H1 (cell line): Measurements from ENCODE around the gene ESYT1. TPM values are rescaled to one million over a fixed set of nuclear protein-coding genes. Genes with fewer than 3 reads are reported as not detected.

Experiments used
- CTCF ChIA-PET: fragments of 300-600 bp; sonication (Branson Sonifier 250); formaldehyde crosslinking; loops from one replicate; lab custom pipeline; 2021; ENCODE audit not compliant: partially characterized antibody; lab: Charles Lee
- POLR2A ChIA-PET: fragments of 300-600 bp; sonication (Branson Sonifier 250); formaldehyde crosslinking; loops from one replicate; lab custom pipeline; 2021; ENCODE audit warnings: inconsistent platforms; ENCODE audit not compliant: partially characterized antibody; lab: Charles Lee
- DNase-seq, 2 experiments: peaks; one replicate each; pipeline versions ENCODE4 v3.0.0 to v3.0.0-alpha.2; 2010 to 2022; ENCODE audit warnings: low spot score in 2 of 2, low read depth in 1 of 2, mixed read lengths in 1 of 2
- FAIRE-seq: peaks from 2 replicates; lab custom pipeline; 2011; peaks lifted over from hg19 to GRCh38; lab: Jason Lieb, UNC
- H2AFZ ChIP-seq: 2 replicates; pipeline ENCODE4 v1.8.1; 2012; ENCODE audit warnings: low read length, inconsistent platforms
- H2AK5ac ChIP-seq: 2 replicates; pipeline ENCODE4 v1.6.1; 2013; ENCODE audit warnings: low read depth, low read length
- H2BK120ac ChIP-seq: replicated peaks from 2 replicates; pipeline ENCODE3; 2013; ENCODE audit warnings: low read depth, low read length, inconsistent platforms
- H2BK12ac ChIP-seq: 2 replicates; pipeline ENCODE4 v1.6.1; 2013; ENCODE audit warnings: low read depth, low read length
- H2BK15ac ChIP-seq: 2 replicates; pipeline ENCODE4 v1.6.1; 2013; ENCODE audit warnings: low read length
- H2BK20ac ChIP-seq: 2 replicates; pipeline ENCODE4 v1.6.1; 2013; ENCODE audit warnings: low read length
- H2BK5ac ChIP-seq: 2 replicates; pipeline ENCODE4 v1.6.1; 2013; ENCODE audit warnings: low read depth, low read length
- H3K14ac ChIP-seq: 2 replicates; pipeline ENCODE4 v1.6.1; 2013; ENCODE audit warnings: inconsistent platforms; ENCODE audit not compliant: insufficient read length
- H3K18ac ChIP-seq: 2 replicates; pipeline ENCODE4 v1.6.1; 2013; ENCODE audit warnings: low read length; ENCODE audit errors: extremely low read depth
- H3K23ac ChIP-seq: 2 replicates; pipeline ENCODE4 v1.6.1; 2013; ENCODE audit warnings: inconsistent platforms; ENCODE audit not compliant: insufficient read length
- H3K23me2 ChIP-seq: 2 replicates; pipeline ENCODE4 v1.6.1; 2013; ENCODE audit warnings: low read depth, low read length
- H3K27ac ChIP-seq: 2 replicates; pipeline ENCODE4 v1.6.1; 2011; ENCODE audit warnings: low read depth, low read length, inconsistent platforms
- H3K27me3 ChIP-seq, 4 experiments: replicated peaks in 1 of 4; 1 replicate in 1 of 4; 2 replicates in 3 of 4; pipeline versions ENCODE4 v1.6.1 to v1.8.1; 2011 to 2013; ENCODE audit warnings: low read length in 3 of 4, mild to moderate bottlenecking in 3 of 4, inconsistent platforms in 2 of 4, mixed read lengths in 2 of 4, moderate library complexity in 1 of 4; ENCODE audit not compliant: control insufficient read depth in 3 of 4, insufficient read depth in 3 of 4; ENCODE audit errors: extremely low read depth in 1 of 4
- H3K36me3 ChIP-seq, 4 experiments: 2 replicates each; pipeline versions ENCODE4 v1.6.1 to v1.8.1; 2011 to 2013; ENCODE audit warnings: mild to moderate bottlenecking in 4 of 4, low read length in 3 of 4, moderate library complexity in 2 of 4, control low read depth in 1 of 4, inconsistent platforms in 1 of 4; ENCODE audit not compliant: insufficient read depth in 4 of 4, control insufficient read depth in 2 of 4
- H3K4ac ChIP-seq: replicated peaks from 2 replicates; pipeline ENCODE3; 2013; ENCODE audit warnings: low read length, low read depth, mixed read lengths, inconsistent platforms; ENCODE audit not compliant: insufficient read length
- H3K4me1 ChIP-seq, 4 experiments: replicated peaks in 1 of 4; 1 replicate in 1 of 4; 2 replicates in 3 of 4; pipeline versions ENCODE4 v1.6.1 to v1.8.1; 2011 to 2013; ENCODE audit warnings: low read length in 3 of 4, inconsistent platforms in 2 of 4, mixed read lengths in 1 of 4; ENCODE audit not compliant: insufficient read depth in 4 of 4, control insufficient read depth in 3 of 4
- H3K4me2 ChIP-seq, 2 experiments: 2 replicates each; pipeline versions ENCODE4 v1.6.1 to v1.8.1; 2011 to 2013; ENCODE audit warnings: low read depth in 2 of 2, low read length in 2 of 2, control low read depth in 1 of 2, inconsistent platforms in 1 of 2, mild to moderate bottlenecking in 1 of 2; ENCODE audit not compliant: insufficient read depth in 1 of 2
- H3K4me3 ChIP-seq, 4 experiments: fragments of 200-600, 300-600 bp in 1 of 4; sonication (generic), shearing (Covaris generic), sonication (Bioruptor Twin) in 1 of 4; 2 replicates each; pipeline versions ENCODE4 v1.5.1 to v1.8.1; 2011 to 2016; ENCODE audit warnings: low read length in 4 of 4, low read depth in 3 of 4, control low read depth in 2 of 4, inconsistent platforms in 2 of 4, mild to moderate bottlenecking in 2 of 4, mixed read lengths in 1 of 4, moderate library complexity in 1 of 4; ENCODE audit not compliant: insufficient read depth in 2 of 4; ENCODE audit errors: extremely low read depth in 1 of 4
- H3K56ac ChIP-seq: replicated peaks from 2 replicates; pipeline ENCODE3; 2013; ENCODE audit warnings: low read depth, mild to moderate bottlenecking, mixed read lengths, low read length, inconsistent platforms; ENCODE audit not compliant: insufficient read length
- H3K79me1 ChIP-seq: 2 replicates; pipeline ENCODE4 v1.6.1; 2013; ENCODE audit warnings: low read depth, low read length, control low read depth
- H3K79me2 ChIP-seq, 2 experiments: 2 replicates each; pipeline versions ENCODE4 v1.6.1 to v1.8.1; 2012 to 2013; ENCODE audit warnings: low read length in 2 of 2, mild to moderate bottlenecking in 2 of 2, inconsistent platforms in 1 of 2; ENCODE audit not compliant: insufficient read depth in 2 of 2, control insufficient read depth in 1 of 2
- H3K9ac ChIP-seq, 4 experiments: replicated peaks in 1 of 4; 1 replicate in 1 of 4; 2 replicates in 3 of 4; pipeline versions ENCODE4 v1.6.1 to v1.8.1; 2011 to 2013; ENCODE audit warnings: low read depth in 3 of 4, low read length in 3 of 4, control low read depth in 2 of 4, mild to moderate bottlenecking in 2 of 4, moderate library complexity in 2 of 4, inconsistent platforms in 1 of 4; ENCODE audit errors: extremely low read depth in 1 of 4
- H3K9me3 ChIP-seq, 2 experiments: 2 replicates each; pipeline versions ENCODE4 v1.6.1 to v1.8.1; 2012 to 2013; ENCODE audit warnings: mild to moderate bottlenecking in 2 of 2, moderate library complexity in 2 of 2, control low read depth in 1 of 2, inconsistent platforms in 1 of 2, low read depth in 1 of 2, low read length in 1 of 2, mixed read lengths in 1 of 2; ENCODE audit not compliant: insufficient read depth in 2 of 2
- H4K20me1 ChIP-seq, 2 experiments: replicated peaks in 1 of 2; 2 replicates each; pipeline versions ENCODE3 to v1.8.1; 2011 to 2013; ENCODE audit warnings: inconsistent platforms in 2 of 2, low read length in 2 of 2, mild to moderate bottlenecking in 1 of 2; ENCODE audit not compliant: insufficient read depth in 2 of 2, control insufficient read depth in 1 of 2
- H4K5ac ChIP-seq: 2 replicates; pipeline ENCODE4 v1.6.1; 2013; ENCODE audit warnings: low read length, low read depth, mixed read lengths, inconsistent platforms; ENCODE audit not compliant: insufficient read length
- H4K8ac ChIP-seq: 2 replicates; pipeline ENCODE4 v1.8.0; 2013; ENCODE audit warnings: mild to moderate bottlenecking, moderate library complexity, low read length, inconsistent platforms; ENCODE audit not compliant: insufficient read depth; ENCODE audit errors: extremely low read depth
- H4K91ac ChIP-seq: replicated peaks from 2 replicates; pipeline ENCODE3; 2013; ENCODE audit warnings: low read length, mixed read lengths, inconsistent platforms; ENCODE audit not compliant: insufficient read length
- ASH2L ChIP-seq: fragments of 200-600, 300-600 bp; sonication (generic); IDR thresholded peaks from one replicate; pipeline ENCODE4 v1.7.1; 2017; ENCODE audit warnings: low read length
- MAX ChIP-seq: IDR thresholded peaks from 2 replicates; pipeline ENCODE4 v1.6.1; 2012; ENCODE audit warnings: inconsistent platforms
- NRF1 ChIP-seq: IDR thresholded peaks from 2 replicates; pipeline ENCODE4 v1.6.1; 2011; ENCODE audit warnings: mild to moderate bottlenecking, low read depth, low read length, improper control_type of control experiment
- SIN3A ChIP-seq, 2 experiments: IDR thresholded peaks in 1 of 2; conservative IDR thresholded peaks in 1 of 2; 2 replicates each; pipeline ENCODE4 v1.6.1; 2011 to 2012; ENCODE audit warnings: low read length in 2 of 2, improper control_type of control experiment in 1 of 2, low read depth in 1 of 2, mild to moderate bottlenecking in 1 of 2
- ZNF274 ChIP-seq: IDR thresholded peaks from 2 replicates; pipeline ENCODE4 v1.7.0; 2012; ENCODE audit warnings: low read length, borderline replicate concordance; ENCODE audit errors: extremely low read depth
- WGBS, 2 experiments: shearing (Covaris generic) in 1 of 2; methylation state at CpG; one replicate each; pipeline versions ENCODE4 v1.1.6 to v1.1.7; 2013 to 2015; ENCODE audit warnings: low lambda C conversion rate in 2 of 2, mixed read lengths in 2 of 2, inconsistent platforms in 1 of 2, low coverage in 1 of 2, missing lambda C conversion rate in 1 of 2; ENCODE audit not compliant: insufficient replicate concordance in 2 of 2, insufficient coverage in 1 of 2, insufficient read length in 1 of 2; ENCODE audit errors: extremely low coverage in 1 of 2, missing lambda C conversion rate in 1 of 2; 5-methylcytosine and 5-hydroxymethylcytosine counted together
- polyA plus RNA-seq, 7 experiments: library from polyadenylated mRNA; depleted of rRNA in 3 of 7; stranded (reverse) in 5 of 7; unstranded in 2 of 7; fragments of >200 nt in 5 of 7; fragments of 200-250 nt in 2 of 7; gene quantifications; 1 replicate in 5 of 7; 2 replicates in 1 of 7; 4 replicates in 1 of 7; pipeline versions ENCODE4 v1.2.1 to v1.2.3, GENCODE V29; 2011 to 2013; ENCODE audit warnings: missing spikeins in 2 of 7, mixed read lengths in 2 of 7
- total RNA-seq: library from RNA; stranded (reverse); fragmentation: NEBNext Ultra II Directional; extraction: Animal tissue kit (Norgen Biotek cat#: 25700); gene quantifications from 2 replicates; pipeline ENCODE4 v1.2.1, GENCODE V29; 2021

Gene ESYT1
- total and polyA plus RNA-seq, 2 of the 8 experiments (the other 6 are each of a cell fraction or from before 2014, with no cell fraction given), result 86.9 to 165 TPM

- H2AFZ ChIP-seq, result no peak overlapping the region
- no peak overlapping the region for H4K91ac ChIP-seq
- no peak overlapping the region for H3K56ac ChIP-seq
- ChIA-PET POLR2A (interaction anchor here (1.1 to 8.9 kb wide), 4 partner anchors 10 to 41 kb away, joined by 4 to 112 read pairs (median 24); partner anchors contain the start of genes PA2G4, RPL41 and ZC3H10), CTCF (interaction anchor here (0.7 to 4.8 kb wide), 11 partner anchors 10 to 90 kb away, joined by 3 to 38 read pairs (median 5); partner anchors contain the start of genes PA2G4 and SUOX)
- H3K9ac ChIP-seq, result no peak overlapping the region
- peaks cover 2 to 10% (median 7%) of the 10 kb centered on the region in 4 experiments for H3K4me1 ChIP-seq
- no peak for TF ChIP-seq SIN3A (conservative IDR thresholded peaks at IDR 0.05 in 1 of 2, IDR thresholded peaks at IDR 0.05 in 1 of 2; ENCODE audit: low read depth in 1 of 2, low read length in 2 of 2)
- TF ChIP-seq MAX, result no peak
- TF ChIP-seq ZNF274, result no peak
- no peak for TF ChIP-seq NRF1
- no peak for TF ChIP-seq ASH2L
- H2BK15ac ChIP-seq, result no peak overlapping the region
- DNase-seq (no peak), FAIRE-seq (no peak)
- no peak overlapping the region for H4K5ac ChIP-seq
- H3K18ac ChIP-seq, result no peak overlapping the region
- H3K4ac ChIP-seq, result no peak overlapping the region
- H3K27ac ChIP-seq, result no peak overlapping the region
- H3K36me3 ChIP-seq, result peaks cover 20 to 50% (median 37%) of the 10 kb centered on the region in 4 experiments
- no peak overlapping the region for H3K4me3 ChIP-seq
- 94% methylated on average over 3 of the region's 3 CpGs; no CpG with 5 or more reads in 1 of the 2 experiments for WGBS, 2 experiments
- H2BK20ac ChIP-seq, result no peak overlapping the region
- no peak overlapping the region for H4K8ac ChIP-seq
- H3K9me3 ChIP-seq, result no peaks in the 10 kb centered on the region
- peaks cover 0 to 24% of the 10 kb centered on the region in 2 experiments; a peak in 2 of 4 replicates for H3K79me2 ChIP-seq
- H3K14ac ChIP-seq, result no peak overlapping the region
- H2AK5ac ChIP-seq, result no peak overlapping the region
- H3K23me2 ChIP-seq, result no peaks in the 10 kb centered on the region; the same call in 1 of the 2 replicates
- no peak overlapping the region for H2BK120ac ChIP-seq
- no peak overlapping the region for H3K23ac ChIP-seq
- peaks cover 7% of the 10 kb centered on the region; the same call in 1 of the 2 replicates for H3K79me1 ChIP-seq
- H2BK5ac ChIP-seq, result no peak overlapping the region
- H3K27me3 ChIP-seq, result no peaks in the 10 kb centered on the region
- no peak overlapping the region for H2BK12ac ChIP-seq
- no peak overlapping the region for H3K4me2 ChIP-seq
- peaks cover 2 to 10% of the 10 kb centered on the region in 2 experiments for H4K20me1 ChIP-seq
These were observed 42.0 kb upstream of the ESYT1 start for GRCh38 chr12:56086096-56086495.
